HG03378 (cell line): ENCODE measurements around the gene TFCP2.
"Not testable (repeated sequence)": the region's sequence is repeated elsewhere in the genome, so short reads cannot be mapped to it uniquely, and the experiment has no call there.

Experiments
- ATAC-seq: cut with Tn5 transposase; IDR thresholded peaks from one replicate; pipeline ENCODE4 v1.9.1; 2021; ENCODE audit warnings: mild to moderate bottlenecking, moderate library complexity; ENCODE audit not compliant: unreplicated experiment

The TFCP2 gene

GRCh38 chr12:51085757-51086156, 87.2 kb downstream of the TFCP2 start:
- no peak for ATAC-seq

- peak; percentile 87 for ATAC-seq
Measured at GRCh38 chr12:51083126-51083833, 89.7 kb downstream of the TFCP2 start, which contains the start of gene CSRNP2. Gene CSRNP2 (minus strand): TSS chr12:51083596. CDS start chr12:51076561, 7,035 bp downstream.

- no peak for ATAC-seq
Measured at GRCh38 chr12:51082561-51083125, 90.3 kb downstream of the TFCP2 start.

DNA sequence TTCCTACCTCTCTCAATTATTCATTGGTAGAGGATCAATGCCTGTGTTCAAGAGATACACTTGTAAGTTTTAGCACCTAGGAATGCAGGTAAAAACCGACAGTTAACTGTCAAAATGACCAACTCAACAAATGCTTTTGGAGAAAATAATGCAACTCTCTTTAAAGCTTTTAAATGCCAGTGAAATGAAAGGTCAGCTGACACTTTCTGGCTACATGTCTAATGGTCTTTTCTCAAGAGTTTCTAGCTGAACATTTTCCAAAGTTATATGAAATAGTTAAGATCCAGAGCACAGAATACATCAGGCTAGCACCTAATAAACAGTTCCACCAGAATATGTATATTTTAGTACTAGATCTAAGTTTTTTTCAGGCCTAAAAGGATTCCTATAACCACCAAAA, 91.5 kb downstream of the TFCP2 start:
- ATAC-seq = no peak

DNA sequence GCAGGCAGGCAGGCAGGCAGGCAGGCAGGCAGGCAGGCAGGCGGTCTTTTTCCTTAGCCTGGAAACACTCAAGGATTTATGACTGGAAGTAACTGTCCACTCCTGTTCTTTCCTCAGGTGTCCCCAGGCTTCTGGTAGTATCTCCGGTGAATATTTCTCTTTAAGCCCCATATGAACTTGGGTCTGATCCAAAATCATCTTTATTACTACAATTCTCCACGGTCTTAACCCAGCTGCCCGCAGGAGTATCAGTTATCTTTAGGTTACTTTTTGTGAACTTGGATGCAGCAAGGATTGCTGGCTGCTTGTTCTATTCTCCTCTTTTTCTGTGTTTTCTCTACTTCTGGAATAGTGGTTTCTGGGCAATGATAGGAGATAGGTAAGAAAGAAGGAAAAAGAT, 92.8 kb downstream of the TFCP2 start:
- no peak for ATAC-seq

GRCh38 chr12:51078866-51079265, 94.1 kb downstream of the TFCP2 start:
- ATAC-seq = not testable (repeated sequence)

- ATAC-seq = not testable (repeated sequence)
Measured at GRCh38 chr12:51078346-51078745, 94.6 kb downstream of the TFCP2 start.

DNA sequence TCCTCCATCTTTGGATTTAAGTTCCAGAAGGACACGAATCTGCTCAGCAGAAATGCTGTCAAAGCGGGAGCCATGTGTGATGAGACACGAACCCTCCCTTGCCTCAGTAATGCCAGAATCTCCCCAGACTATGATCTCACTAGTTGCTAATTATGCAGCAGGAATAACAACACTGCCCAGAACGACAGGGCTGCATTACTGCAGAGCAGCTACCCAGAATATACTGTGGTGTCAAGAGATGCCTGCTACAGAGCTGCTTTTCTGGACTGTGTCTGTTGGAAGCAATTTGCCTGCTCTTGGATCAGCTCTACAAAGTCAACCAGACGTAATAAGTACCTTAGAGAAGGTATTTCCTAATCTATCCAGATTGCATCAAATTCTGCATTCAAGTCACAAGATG, 95.0 kb downstream of the TFCP2 start:
- ATAC-seq = no peak

DNA sequence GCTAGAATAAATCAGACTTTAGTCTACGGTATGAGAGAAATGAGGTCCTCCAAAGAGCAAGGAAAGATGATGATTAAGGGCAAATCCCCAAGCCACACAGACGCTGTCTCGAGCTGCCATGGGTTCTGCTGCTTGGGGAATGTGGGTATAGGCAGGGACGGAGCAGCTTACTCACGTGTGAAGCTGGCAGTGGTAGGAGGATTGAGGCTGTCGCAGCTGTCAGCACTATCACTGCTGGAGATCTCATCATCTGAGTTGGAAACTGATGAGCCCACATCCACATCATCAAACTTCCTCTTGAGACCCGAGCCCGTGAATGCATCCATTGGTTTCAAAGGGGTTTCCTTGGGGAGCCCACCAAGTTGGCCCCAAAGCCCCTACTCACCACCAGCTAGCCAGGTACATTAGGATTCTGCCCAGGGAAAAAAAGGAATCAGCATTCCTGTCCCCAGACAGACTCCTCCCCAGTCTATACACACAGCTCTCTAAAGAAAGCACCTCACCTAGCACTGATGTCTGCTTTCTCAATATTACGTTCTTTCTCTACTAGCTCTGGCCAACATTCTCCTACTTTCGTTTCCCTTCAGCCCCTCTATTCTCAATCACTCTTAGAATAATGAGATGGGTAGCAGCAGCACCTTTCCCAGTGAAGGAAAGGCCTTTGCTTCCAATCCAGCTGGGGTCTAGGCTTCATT, 96.6 kb downstream of the TFCP2 start:
- no peak for ATAC-seq

DNA sequence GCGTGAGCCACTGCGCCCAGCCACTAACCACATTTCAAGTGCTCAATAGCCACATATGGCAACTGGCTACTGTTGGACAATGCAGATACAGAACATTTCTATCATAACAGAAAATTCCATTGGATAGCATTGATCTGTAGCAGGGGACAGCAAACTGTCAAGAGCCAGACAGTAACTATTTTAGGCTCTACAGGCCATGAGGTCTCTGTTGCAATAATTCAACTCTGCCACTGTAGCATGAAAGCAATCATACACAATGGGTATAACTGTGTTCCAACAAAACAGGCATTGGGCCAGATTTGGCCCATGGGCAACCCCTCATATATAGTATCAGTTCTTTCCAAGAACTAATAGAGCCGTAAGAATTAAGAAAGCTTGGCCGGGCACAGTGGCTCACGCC, 97.5 kb downstream of the TFCP2 start:
- no peak for ATAC-seq

GRCh38 chr12:51071663-51072062, 101.3 kb downstream of the TFCP2 start:
- no peak for ATAC-seq

DNA sequence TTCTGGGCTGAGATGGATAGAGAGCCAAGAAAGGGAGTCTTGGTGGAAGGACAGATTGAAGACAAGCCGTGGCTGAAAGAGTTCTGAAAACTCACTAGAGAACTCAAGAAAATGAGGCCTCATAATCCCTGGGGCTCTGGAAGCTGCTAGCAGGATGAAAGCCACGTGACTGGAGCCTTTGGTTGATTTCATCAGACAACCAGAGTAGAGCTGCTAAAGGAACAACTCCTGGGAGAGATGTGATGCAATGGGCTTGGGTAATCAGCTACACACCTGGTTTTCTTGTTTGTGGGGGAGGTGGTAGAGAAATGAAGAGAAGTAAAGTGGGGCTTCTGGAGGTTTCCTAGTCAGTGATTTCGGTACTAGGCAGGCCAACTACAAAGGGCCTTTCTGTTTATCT, 102.9 kb downstream of the TFCP2 start:
- ATAC-seq = no peak

DNA sequence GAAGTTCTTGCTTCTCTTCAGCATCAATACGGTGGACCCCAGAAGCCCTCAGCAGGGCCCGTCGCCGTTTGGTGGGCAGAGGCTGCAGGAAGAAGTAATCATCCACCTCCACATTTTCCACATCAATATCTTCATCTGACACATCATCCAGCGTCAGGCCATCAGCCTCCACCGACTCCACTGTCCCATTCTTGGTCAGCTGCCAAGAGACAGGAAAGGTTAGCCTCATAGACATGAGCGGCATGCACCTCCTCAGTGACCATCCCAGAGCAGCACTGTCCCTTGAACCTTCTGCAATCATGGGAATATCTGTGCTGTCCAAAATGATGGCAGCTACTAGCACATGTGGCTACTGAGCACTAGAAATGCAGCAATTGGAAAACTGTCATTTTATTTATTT, 105.2 kb downstream of the TFCP2 start:
- no peak for ATAC-seq

GRCh38 chr12:51067229-51067628, 105.7 kb downstream of the TFCP2 start:
- ATAC-seq = no peak

- no peak for ATAC-seq
Measured at GRCh38 chr12:51065530-51065929, 107.4 kb downstream of the TFCP2 start.

DNA sequence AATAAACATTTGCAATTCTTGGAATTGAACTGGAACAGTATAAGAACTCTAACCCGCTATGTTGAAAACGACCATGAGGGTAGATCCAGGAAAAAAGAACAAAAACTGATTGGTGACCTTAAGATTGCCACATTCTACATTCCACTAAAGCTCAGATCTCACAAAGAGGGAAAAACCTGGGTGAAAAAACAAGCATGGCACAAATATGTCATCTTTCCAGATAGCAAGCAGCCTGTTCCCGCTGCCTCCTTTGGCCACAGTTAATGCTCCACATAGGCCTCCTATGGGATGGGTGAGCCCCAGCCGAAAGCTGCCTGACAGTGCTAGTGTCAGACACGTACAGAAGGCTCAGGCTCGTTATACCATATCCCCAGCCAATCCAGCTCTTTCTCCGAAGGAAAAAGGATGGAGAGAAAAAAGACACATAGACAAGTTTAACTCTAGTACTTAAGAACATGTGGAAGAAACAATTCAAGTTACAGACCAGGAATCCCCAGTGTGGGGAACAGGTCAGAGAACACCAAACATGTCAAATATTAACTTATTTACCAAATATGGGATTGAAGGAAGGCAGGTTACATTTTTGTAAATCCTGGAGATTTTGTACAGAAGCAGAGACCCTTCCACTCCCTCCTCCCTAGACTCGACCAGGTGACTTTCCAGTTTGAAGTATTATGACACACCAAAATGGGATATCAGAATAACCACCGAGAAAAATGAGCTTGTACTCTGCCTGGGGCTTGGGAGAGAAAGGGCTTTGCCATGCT, 110.1 kb downstream of the TFCP2 start:
- ATAC-seq = no peak

GRCh38 chr12:51059086-51059485, 113.8 kb downstream of the TFCP2 start:
- ATAC-seq = no peak

GRCh38 chr12:51056242-51056641, 116.7 kb downstream of the TFCP2 start:
- ATAC-seq = no peak

DNA sequence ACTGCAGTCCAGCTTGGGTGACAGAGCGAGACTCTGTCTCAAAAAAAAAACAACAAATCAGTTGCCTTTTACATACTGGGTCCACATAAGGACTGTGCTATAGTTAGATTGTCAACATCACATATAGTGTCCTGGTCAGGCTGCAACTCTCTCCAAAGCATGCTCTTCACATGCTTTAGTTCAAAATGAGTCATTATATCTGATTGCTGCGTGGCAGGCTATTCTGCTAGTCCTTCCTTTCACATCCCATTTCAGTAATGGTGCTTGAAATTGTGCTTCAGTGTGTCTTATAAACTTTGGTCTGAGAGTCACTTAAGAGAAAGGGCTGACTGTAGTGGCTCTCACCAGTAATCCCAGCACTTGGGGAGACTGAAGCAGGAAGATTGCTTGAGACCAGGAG, 117.9 kb downstream of the TFCP2 start:
- ATAC-seq = no peak

GRCh38 chr12:51051787-51052186, 121.1 kb downstream of the TFCP2 start:
- no peak for ATAC-seq

DNA sequence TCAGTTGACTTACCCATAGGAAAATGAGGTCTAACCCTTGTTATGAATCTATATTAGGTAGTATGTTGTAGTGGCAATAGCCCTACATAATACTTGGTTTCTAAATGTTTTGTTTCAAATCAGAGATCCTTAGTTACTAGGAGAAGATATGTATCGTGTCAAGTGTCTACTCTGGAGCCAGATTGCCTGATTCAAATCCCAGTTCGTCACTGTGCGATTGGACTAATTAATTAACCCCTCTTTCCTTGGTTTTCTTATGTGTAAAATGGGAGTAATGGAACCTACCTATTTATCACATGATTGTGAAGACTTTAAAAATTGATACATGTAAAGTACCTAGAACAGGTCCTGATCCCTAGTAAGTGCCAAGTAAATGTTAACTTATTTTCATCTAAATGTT, 123.4 kb downstream of the TFCP2 start:
- ATAC-seq = no peak
